Kidney (tissue), 14 donors: Measurements from ENCODE around the gene LPCAT3. TPM values are rescaled to one million over a fixed set of nuclear protein-coding genes. Genes with fewer than 3 reads are reported as not detected.
A peak's percentile ranks its signal among the peaks of the same experiment; 100 is the strongest.

ENCODE experiments used
- DNase-seq, 5 donors: peaks; one replicate each; pipeline ENCODE4 v3.0.0-alpha.2; 2013 to 2020
- FAIRE-seq: peaks from 2 replicates; lab custom pipeline; 2012; peaks lifted over from hg19 to GRCh38; lab: Jason Lieb, UNC
- H3K27ac ChIP-seq, 2 donors: one replicate each; pipeline ENCODE4 v1.7.0; 2013; ENCODE audit warnings: low read depth in 2 of 2, low read length in 2 of 2, inconsistent platforms in 1 of 2
- H3K27me3 ChIP-seq: one replicate; pipeline ENCODE4 v1.7.1; 2013; ENCODE audit warnings: low read length, inconsistent platforms; ENCODE audit not compliant: control insufficient read depth, insufficient read depth
- H3K36me3 ChIP-seq, 3 donors: one replicate each; pipeline versions ENCODE4 v1.7.0 to v1.7.1; 2013; ENCODE audit warnings: low read length in 3 of 3, control low read depth in 1 of 3, inconsistent platforms in 1 of 3; ENCODE audit not compliant: insufficient read depth in 3 of 3, control insufficient read depth in 2 of 3
- H3K4me1 ChIP-seq, 3 donors: one replicate each; pipeline versions ENCODE4 v1.7.0 to v1.7.1; 2013; ENCODE audit warnings: low read length in 3 of 3, inconsistent platforms in 1 of 3, low read depth in 1 of 3; ENCODE audit not compliant: control insufficient read depth in 2 of 3, insufficient read depth in 2 of 3
- H3K4me3 ChIP-seq, 3 donors: one replicate each; pipeline versions ENCODE4 v1.7.0 to v1.8.1; 2013; ENCODE audit warnings: low read length in 3 of 3, control low read depth in 1 of 3, inconsistent platforms in 1 of 3
- H3K9ac ChIP-seq, 3 donors: one replicate each; pipeline versions ENCODE4 v1.7.0 to v1.7.1; 2013; ENCODE audit warnings: low read length in 3 of 3, control low read depth in 1 of 3, inconsistent platforms in 1 of 3
- H3K9me3 ChIP-seq, 3 donors: one replicate each; pipeline versions ENCODE4 v1.7.0 to v1.7.1; 2013; ENCODE audit warnings: low read length in 3 of 3, control low read depth in 1 of 3, inconsistent platforms in 1 of 3; ENCODE audit not compliant: control insufficient read depth in 2 of 3, insufficient read depth in 1 of 3
- intact Hi-C: fragments of 100-400 bp; cut with DNase I; formaldehyde crosslinking; loops from one replicate; pipeline ENCODE4 v1.11.1; 2022
- polyA plus RNA-seq: library from polyadenylated mRNA; stranded (reverse); fragments of 350-450 nt; fragmentation: Illumina TruSeq; extraction: RNeasy Lipid Tissue Mini Kit (QIAGEN cat#74804); gene quantifications from one replicate; pipeline ENCODE4 v1.2.3, GENCODE V29; 2014; ENCODE audit warnings: low read depth, low replicate concordance; ENCODE audit not compliant: insufficient read depth
- total RNA-seq: library from RNA; stranded (reverse); fragmentation: NEBNext Ultra II Directional; extraction: Animal tissue kit (Norgen Biotek cat#: 25700); gene quantifications from one replicate; pipeline ENCODE4 v1.2.1, GENCODE V29; 2021
- TF ChIP-seq, protein P1 (sequence below): IDR thresholded peaks from 3 replicates; pipeline ENCODE4 v1.5.1; 2012; ENCODE audit warnings: mild to moderate bottlenecking, moderate library complexity, borderline replicate concordance; ENCODE audit not compliant: insufficient read depth; ENCODE audit errors: extremely low read depth
- donor health status: control.
- donor health status: control.
- donor health status: control.
- donor health status: control.
- donor health status: control.
- donor health status: DM: yes; HTN: yes; CAD: no.
- donor health status: Normal renal cell carcinoma (clear cell type).

The LPCAT3 gene
- total and polyA plus RNA-seq, 2 donors from 2014 or later: 59.2 to 77.8 TPM

DNA sequence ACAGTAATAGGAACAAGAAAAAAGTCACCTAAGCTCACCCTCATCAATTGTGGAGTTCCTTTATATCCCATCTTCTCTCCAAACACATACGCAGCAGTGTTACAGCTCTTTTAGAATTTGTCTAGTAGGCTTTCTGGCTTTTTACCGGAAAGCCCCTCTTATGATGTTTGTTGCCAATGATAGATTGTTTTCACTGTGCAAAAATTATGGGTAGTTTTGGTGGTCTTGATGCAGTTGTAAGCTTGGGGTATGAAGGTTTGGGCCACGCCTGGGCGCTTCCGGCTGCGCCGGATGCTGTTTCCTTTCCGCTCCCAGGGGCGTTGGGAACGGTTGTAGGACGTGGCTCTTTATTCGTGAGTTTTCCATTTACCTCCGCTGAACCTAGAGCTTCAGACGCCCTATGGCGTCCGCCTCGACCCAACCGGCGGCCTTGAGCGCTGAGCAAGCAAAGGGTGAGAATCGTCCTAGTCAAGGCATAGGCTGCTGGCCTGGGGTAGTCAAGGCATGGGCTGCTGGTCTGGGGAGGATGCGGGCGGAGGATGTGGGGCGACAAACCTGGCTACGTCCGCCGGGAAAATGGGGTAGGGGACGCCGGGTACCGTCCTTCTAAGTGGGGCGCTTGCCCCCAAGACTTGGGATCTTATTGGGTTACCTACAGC is 74.4 kb downstream of the LPCAT3 start, which contains the start of the genes C12orf57 and RNU7-1:
C12orf57 (plus strand) TSS at position 301 of the 659 bp plus-strand sequence; CDS start at position 401, 100 bp downstream.
RNU7-1 (plus strand) TSS at position 95 of the 659 bp plus-strand sequence.
- peaks cover 0 to 27% (median 21%) of the 10 kb centered on the region in 3 donors for H3K4me1 ChIP-seq
- FAIRE-seq (no peak), DNase-seq (peak; percentile 88 to 97 (median 94))
- peak within 1 kb of the TSS; percentile 85 to 95 (median 93) for H3K9ac ChIP-seq
- H3K9me3 ChIP-seq: no peaks in the 10 kb centered on the region
- TF ChIP-seq, protein P1, sequence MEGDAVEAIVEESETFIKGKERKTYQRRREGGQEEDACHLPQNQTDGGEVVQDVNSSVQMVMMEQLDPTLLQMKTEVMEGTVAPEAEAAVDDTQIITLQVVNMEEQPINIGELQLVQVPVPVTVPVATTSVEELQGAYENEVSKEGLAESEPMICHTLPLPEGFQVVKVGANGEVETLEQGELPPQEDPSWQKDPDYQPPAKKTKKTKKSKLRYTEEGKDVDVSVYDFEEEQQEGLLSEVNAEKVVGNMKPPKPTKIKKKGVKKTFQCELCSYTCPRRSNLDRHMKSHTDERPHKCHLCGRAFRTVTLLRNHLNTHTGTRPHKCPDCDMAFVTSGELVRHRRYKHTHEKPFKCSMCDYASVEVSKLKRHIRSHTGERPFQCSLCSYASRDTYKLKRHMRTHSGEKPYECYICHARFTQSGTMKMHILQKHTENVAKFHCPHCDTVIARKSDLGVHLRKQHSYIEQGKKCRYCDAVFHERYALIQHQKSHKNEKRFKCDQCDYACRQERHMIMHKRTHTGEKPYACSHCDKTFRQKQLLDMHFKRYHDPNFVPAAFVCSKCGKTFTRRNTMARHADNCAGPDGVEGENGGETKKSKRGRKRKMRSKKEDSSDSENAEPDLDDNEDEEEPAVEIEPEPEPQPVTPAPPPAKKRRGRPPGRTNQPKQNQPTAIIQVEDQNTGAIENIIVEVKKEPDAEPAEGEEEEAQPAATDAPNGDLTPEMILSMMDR: no peak
- intact Hi-C loops: loop anchor here (10.0 kb wide), 1 partner anchor 151 kb away; the partner anchor contains the start of gene C1R
- peaks cover 0 to 4% (median 3%) of the 10 kb centered on the region in 3 donors for H3K36me3 ChIP-seq
- H3K27me3 ChIP-seq: no peaks in the 10 kb centered on the region
- peak within 1 kb of the TSS; percentile 84 to 89 (median 89) for H3K4me3 ChIP-seq
- H3K27ac ChIP-seq: peak within 1 kb of the TSS; percentile 96 to 97

DNA sequence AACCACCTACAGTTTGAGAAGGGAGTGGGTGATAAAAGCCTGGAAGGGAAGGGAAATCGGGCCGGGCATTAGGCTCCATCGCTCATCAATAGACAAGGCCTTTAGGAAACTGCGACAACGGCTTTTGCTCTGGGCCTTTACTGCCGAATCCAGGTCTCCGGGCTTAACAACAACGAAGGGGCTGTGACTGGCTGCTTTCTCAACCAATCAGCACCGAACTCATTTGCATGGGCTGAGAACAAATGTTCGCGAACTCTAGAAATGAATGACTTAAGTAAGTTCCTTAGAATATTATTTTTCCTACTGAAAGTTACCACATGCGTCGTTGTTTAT is 74.9 kb downstream of the LPCAT3 start:
- peaks cover 0 to 4% (median 3%) of the 10 kb centered on the region in 3 donors for H3K36me3 ChIP-seq
- peaks cover 0 to 32% (median 24%) of the 10 kb centered on the region in 3 donors for H3K4me1 ChIP-seq

DNA sequence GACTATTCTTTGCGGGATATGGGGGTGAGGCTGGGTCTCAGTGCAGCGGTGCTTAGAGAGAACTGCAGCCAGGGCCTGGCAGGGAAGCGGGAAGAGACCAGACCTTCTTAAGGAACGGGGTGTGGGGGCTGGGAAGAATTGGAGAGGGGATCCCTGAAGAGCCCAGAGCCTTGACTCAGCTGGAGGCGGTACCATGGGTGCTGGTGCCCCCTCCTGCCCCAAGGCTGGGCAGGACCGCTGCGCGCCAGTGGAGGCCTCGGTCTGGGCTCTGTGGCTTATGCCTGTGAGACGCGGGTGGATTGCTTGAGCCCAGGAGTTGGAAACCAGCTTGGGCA is 76.0 kb downstream of the LPCAT3 start:
- Histone ChIP-seq H3K4me1 (peaks cover 0 to 36% (median 29%) of the 10 kb centered on the region in 3 donors), H3K9ac (no peak overlapping the region), H3K27ac (no peak overlapping the region), H3K4me3 (no peak overlapping the region), H3K9me3 (no peaks in the 10 kb centered on the region), H3K36me3 (peaks cover 0 to 4% (median 3%) of the 10 kb centered on the region in 3 donors), H3K27me3 (no peaks in the 10 kb centered on the region)
- FAIRE-seq: no peak
- DNase-seq: peak in 1 of 5 donors; percentile 72
- intact Hi-C loops: loop anchor here (10.0 kb wide), 1 partner anchor 153 kb away; the partner anchor contains the start of gene C1R
- TF ChIP-seq, protein P1: no peak

More for the DNA sequence above, 74.9 kb downstream of the LPCAT3 start:
- TF ChIP-seq, protein P1: no peak
- FAIRE-seq (peak; percentile 66), DNase-seq (peak in 4 of 5 donors; percentile 88 to 97 (median 90))
- peak overlapping the region; percentile 21 to 93 (median 85) for H3K9ac ChIP-seq
- H3K4me3 ChIP-seq: peak overlapping the region; percentile 22 to 89 (median 84)
- no peaks in the 10 kb centered on the region for H3K9me3 ChIP-seq
- H3K27me3 ChIP-seq: no peaks in the 10 kb centered on the region
- intact Hi-C loops: loop anchor here (10.0 kb wide), 1 partner anchor 151 kb away; the partner anchor contains the start of gene C1R
- H3K27ac ChIP-seq: peak overlapping the region; percentile 96 to 97
